SH-SY5Y (cell line): ENCODE measurements around the gene DENND1C.

Experiments used
- GATA2 ChIP-seq: IDR thresholded peaks from 2 replicates; pipeline ENCODE4 v1.6.1; 2011; ENCODE audit warnings: mild to moderate bottlenecking, low read depth, low read length
- GATA3 ChIP-seq: IDR thresholded peaks from 2 replicates; pipeline ENCODE4 v1.6.1; 2011; ENCODE audit warnings: low read depth, mild to moderate bottlenecking, low read length, moderate library complexity

DNA sequence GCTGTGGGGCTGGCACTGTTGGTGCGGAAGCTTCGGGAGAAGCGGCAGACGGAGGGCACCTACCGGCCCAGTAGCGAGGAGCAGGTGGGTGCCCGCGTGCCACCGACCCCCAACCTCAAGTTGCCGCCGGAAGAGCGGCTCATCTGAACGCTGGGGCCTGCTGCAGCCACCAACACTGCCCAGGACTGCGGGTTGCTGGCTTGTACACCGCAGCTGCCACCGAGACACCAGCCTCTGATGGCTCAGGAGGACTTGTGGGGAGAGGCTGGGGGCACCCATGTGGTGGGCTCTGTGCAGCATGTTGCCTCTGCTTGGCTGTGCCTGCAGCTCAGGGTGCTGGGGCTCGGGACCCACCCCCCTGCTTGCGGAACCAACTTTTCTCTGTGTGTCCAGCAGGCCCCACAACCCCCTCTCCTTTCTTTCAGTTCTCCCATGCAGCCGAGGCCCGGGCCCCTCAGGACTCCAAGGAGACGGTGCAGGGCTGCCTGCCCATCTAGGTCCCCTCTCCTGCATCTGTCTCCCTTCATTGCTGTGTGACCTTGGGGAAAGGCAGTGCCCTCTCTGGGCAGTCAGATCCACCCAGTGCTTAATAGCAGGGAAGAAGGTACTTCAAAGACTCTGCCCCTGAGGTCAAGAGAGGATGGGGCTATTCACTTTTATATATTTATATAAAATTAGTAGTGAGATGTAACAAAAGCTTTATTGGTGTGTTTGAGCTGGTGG is 14.9 kb downstream of the DENND1C start:
- TF ChIP-seq GATA2 (no peak), GATA3 (no peak)
